Effector memory CD4-positive, alpha-beta T cell (primary cell): ENCODE data around the gene GRAMD1A.

Source experiments
- DNase-seq, 3 donors: peaks; one replicate each; pipeline ENCODE4 v3.0.0-alpha.2; 2020
- H3K27ac ChIP-seq: 2 replicates; pipeline ENCODE4 v1.7.0; 2013; ENCODE audit warnings: mild to moderate bottlenecking, low read length, moderate library complexity; ENCODE audit not compliant: insufficient read depth, poor library complexity, severe bottlenecking
- H3K27me3 ChIP-seq: replicated peaks from 2 replicates; pipeline ENCODE4 v1.7.0; 2013; ENCODE audit warnings: mild to moderate bottlenecking, low read length; ENCODE audit not compliant: insufficient read depth, control insufficient read depth, poor library complexity, severe bottlenecking
- H3K36me3 ChIP-seq: 2 replicates; pipeline ENCODE4 v1.7.0; 2013; ENCODE audit warnings: mild to moderate bottlenecking, low read length, moderate library complexity; ENCODE audit not compliant: control insufficient read depth, insufficient read depth
- H3K4me1 ChIP-seq: 2 replicates; pipeline ENCODE4 v1.7.0; 2013; ENCODE audit warnings: low read length, mild to moderate bottlenecking; ENCODE audit not compliant: control insufficient read depth, insufficient read depth, poor library complexity, severe bottlenecking
- H3K4me3 ChIP-seq: 2 replicates; pipeline ENCODE4 v1.7.0; 2013; ENCODE audit warnings: low read length, low read depth, mild to moderate bottlenecking; ENCODE audit not compliant: insufficient read depth, poor library complexity, severe bottlenecking
- H3K9me3 ChIP-seq: 2 replicates; pipeline ENCODE4 v1.7.0; 2013; ENCODE audit warnings: mild to moderate bottlenecking, low read length, moderate library complexity; ENCODE audit not compliant: control insufficient read depth

GRAMD1A gene

DNA sequence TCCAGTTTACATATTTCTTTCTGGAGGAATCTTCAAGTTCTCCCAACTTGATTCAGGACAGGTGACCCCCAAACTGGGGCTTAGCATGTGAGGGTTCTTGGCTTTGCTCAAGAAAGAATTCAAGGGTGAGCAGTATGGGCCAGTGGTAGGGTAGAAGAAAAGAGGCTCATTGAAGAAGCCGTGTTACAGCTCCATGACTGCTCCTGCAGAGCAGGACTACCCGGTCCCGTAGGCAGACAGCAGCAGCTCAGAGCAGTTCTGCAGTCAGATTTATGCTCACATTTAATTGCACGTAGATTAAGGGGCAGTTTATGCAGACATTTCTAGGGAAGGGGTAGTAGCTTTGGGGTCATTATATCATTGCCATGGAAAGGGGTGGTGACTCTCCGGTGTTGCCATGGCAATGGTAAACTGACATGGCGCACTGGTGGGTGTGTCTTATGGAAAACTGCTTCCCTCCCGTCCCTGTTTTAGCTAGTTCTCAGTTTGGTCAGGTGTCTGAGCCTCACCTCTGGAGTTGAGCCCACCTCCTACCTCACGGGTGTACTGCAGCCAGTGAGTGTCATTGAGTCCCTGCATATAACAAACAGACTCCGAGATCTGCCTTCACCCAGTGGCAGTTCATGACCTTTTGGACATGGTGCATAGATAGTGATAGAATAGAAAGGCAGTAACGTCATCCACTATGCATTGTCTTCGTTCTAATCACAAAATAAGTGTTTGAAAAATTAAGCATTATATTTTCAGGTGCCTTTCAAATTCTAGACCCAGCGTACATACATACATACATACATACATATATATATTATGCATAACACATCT, 20.1 kb upstream of the GRAMD1A start:
- peaks cover under 1% of the 10 kb centered on the region for H3K4me1 ChIP-seq
- no peak for DNase-seq

DNA sequence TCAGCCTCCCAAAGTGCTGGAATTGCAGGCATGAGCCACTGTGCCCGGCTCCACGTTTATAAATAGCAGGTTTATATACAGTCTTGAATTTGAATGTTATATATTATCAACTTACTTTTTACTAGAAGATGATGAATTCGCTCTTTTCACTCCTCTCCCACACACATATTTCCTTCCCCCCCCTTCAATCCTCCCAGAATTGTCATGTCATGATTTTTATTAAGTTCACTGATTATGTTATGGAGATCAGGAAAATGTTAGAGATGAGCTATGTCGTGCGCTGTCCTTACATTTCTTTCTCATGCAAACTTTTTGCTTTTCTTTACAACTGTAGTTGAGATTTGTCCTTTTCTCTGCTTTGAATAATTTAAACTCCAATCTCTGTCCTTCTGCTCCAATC, 17.8 kb upstream of the GRAMD1A start:
- Histone ChIP-seq H3K27ac (no peak overlapping the region), H3K4me1 (peaks cover 9% of the 10 kb centered on the region), H3K27me3 (no peaks in the 10 kb centered on the region), H3K4me3 (no peak overlapping the region), H3K9me3 (no peaks in the 10 kb centered on the region), H3K36me3 (no peaks in the 10 kb centered on the region)
- DNase-seq: no peak

More for the DNA sequence above, 20.1 kb upstream of the GRAMD1A start:
- H3K36me3 ChIP-seq: no peaks in the 10 kb centered on the region
- H3K9me3 ChIP-seq: no peaks in the 10 kb centered on the region
- no peaks in the 10 kb centered on the region for H3K27me3 ChIP-seq
- no peak overlapping the region for H3K4me3 ChIP-seq
- no peak overlapping the region for H3K27ac ChIP-seq

DNA sequence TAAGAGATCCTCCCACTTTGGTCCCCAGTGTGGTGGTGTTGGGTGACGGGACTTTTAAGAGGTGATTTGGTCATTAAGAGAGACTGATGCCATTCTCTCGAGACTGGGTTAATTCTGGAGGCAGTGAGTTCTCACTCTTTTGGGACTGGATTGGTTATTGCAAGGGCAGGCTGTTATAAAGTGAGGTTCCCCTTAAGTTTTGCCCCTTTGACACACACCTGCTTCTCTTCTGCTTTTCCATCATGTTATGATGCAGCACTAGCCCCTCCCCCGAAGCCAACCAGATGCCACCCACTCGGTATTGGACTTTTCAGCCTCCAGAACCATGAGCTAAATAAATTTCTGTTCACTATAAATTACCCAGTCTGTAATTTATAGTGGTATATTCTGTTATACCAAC, 16.3 kb upstream of the GRAMD1A start:
- Histone ChIP-seq H3K27ac (no peak overlapping the region), H3K4me3 (no peak overlapping the region), H3K9me3 (no peaks in the 10 kb centered on the region), H3K36me3 (no peaks in the 10 kb centered on the region), H3K27me3 (no peaks in the 10 kb centered on the region), H3K4me1 (peaks cover 9% of the 10 kb centered on the region)
- DNase-seq: no peak

DNA sequence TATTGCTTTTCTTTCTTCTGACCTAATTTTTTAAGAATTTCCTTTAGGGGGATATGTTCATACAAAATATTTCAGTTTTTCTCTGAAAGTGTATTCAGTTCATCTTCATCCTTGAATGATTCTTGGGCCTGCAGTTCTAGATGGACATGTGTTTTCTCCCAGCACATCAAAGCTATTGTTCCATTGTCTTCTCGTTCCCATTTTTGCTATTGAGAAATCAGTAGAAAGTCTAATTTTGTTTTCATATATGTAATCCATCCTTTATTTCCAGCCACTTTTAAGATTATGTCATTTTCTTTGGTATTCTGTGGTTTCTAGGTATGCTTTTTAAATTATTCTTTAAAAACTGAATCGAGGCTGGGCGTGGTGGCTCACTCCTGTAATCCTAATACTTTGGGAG, 15.8 kb upstream of the GRAMD1A start:
- Histone ChIP-seq H3K27me3 (no peaks in the 10 kb centered on the region), H3K4me3 (no peak overlapping the region), H3K9me3 (no peaks in the 10 kb centered on the region), H3K36me3 (no peaks in the 10 kb centered on the region), H3K4me1 (peaks cover 9% of the 10 kb centered on the region), H3K27ac (no peak overlapping the region)
- no peak for DNase-seq

DNA sequence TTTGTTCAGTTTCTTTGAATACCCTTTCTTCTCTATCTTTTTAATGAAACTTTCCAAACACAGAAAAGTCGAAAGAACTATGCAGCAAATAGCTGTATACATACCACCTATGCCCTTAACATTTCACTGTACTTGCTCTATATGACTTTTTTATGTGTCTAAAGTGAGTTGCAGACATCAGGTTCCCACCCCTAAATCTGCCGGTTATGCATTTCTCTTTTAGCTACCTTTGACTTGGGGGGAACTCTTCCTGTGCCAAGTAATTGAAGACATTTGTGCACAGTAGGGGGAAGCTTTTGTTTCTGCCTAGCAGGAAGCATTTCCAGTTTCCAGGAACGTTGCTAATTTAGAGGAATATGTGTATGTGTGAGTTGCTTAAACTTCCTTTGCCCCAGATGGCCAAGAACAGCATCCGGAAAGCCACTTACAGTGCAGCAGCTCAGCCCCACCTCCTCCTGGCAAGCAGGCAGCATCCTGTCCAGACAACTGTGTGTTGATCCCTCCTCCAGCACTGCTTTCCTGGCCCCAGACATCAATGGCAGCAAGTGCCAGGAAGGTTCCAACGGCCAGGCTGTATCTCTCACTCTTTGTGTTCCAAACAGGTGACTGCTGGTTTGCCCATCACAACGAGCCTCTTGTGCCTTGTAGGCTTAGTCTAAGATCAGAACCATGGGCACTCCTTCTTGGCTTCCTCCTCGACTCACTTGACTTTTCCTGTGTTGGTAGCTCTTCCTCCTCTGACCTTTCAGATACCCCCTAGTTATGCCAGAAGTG, 14.7 kb upstream of the GRAMD1A start:
- Histone ChIP-seq H3K9me3 (no peaks in the 10 kb centered on the region), H3K36me3 (no peaks in the 10 kb centered on the region), H3K4me3 (no peak overlapping the region), H3K27me3 (no peaks in the 10 kb centered on the region), H3K27ac (no peak overlapping the region), H3K4me1 (peaks cover 9% of the 10 kb centered on the region)
- DNase-seq: no peak

DNA sequence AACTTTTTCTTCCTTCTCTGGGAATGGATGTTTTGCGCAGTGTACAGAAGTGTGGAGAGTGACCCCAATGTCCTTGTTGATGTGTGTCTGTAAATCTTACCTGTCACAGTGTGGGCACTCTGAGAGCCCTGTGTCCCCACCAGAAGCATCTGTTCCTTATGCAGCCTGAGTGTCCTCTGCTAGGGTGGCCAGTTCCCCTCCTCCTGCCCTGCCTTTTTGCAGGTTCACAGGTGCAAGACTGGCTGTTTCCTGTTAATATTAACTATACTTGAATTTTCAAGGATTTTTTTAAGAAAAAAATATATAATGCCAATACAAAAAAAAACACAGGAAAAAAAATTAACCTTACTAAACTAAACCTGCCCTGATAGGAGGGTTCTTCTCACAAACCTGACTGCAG, 12.0 kb upstream of the GRAMD1A start:
- Histone ChIP-seq H3K4me3 (no peak overlapping the region), H3K4me1 (peaks cover 9% of the 10 kb centered on the region), H3K27ac (no peak overlapping the region), H3K36me3 (no peaks in the 10 kb centered on the region), H3K9me3 (no peaks in the 10 kb centered on the region), H3K27me3 (no peaks in the 10 kb centered on the region)
- no peak for DNase-seq

DNA sequence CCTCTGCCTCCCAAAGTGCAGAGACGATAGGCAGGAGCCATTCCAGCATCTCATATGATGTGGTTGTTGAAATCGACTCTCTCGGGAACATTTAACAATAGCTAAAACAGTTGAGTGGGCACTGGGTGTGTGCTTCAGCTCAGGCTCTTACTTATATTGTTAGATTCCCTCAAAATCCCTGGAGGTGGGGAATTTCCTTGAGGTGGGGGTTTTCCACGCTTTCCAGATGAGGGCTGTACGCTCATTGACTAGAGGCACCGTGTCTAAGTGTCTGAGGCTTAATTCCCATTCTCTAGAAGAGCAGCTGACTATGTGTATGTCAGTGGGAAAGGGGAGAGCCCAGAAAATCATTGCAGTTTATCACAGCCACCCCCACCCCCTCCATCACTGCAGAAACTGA, 10.8 kb upstream of the GRAMD1A start:
- Histone ChIP-seq H3K27me3 (no peaks in the 10 kb centered on the region), H3K27ac (no peak overlapping the region), H3K9me3 (no peaks in the 10 kb centered on the region), H3K4me3 (no peak overlapping the region), H3K4me1 (peaks cover 9% of the 10 kb centered on the region), H3K36me3 (no peaks in the 10 kb centered on the region)
- DNase-seq: no peak

DNA sequence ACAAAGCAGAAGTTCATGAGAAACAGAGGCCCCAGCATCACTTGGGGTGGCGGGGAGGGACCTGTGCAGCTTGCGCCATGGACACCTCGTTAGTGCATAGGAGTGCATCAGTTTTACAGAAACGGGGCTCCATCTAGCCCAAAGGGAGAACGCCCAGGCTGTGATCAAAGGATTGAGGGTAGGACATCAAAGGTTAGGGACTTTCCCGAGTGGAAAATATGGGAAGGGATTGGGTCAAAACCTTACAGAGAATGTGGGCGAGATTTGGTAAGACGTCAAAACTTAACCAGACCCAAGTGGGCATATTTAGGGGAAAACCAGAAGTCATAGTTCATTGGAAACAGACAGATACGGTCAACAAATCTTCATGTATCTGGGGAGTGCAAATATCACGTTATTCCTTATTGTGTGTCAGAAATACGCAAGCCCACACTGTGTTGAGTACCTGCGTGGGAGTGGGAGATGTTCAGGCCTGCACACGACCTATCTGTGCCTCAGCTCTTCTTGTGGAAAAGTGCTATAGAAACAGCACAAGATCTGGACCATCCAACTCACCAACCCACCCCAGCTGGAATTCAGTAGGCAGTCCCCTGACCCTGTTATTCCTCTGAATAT, 9.4 kb upstream of the GRAMD1A start:
- Histone ChIP-seq H3K4me1 (peaks cover 2% of the 10 kb centered on the region), H3K4me3 (no peak overlapping the region), H3K36me3 (no peaks in the 10 kb centered on the region), H3K27ac (no peak overlapping the region), H3K9me3 (no peaks in the 10 kb centered on the region), H3K27me3 (no peaks in the 10 kb centered on the region)
- no peak for DNase-seq

DNA sequence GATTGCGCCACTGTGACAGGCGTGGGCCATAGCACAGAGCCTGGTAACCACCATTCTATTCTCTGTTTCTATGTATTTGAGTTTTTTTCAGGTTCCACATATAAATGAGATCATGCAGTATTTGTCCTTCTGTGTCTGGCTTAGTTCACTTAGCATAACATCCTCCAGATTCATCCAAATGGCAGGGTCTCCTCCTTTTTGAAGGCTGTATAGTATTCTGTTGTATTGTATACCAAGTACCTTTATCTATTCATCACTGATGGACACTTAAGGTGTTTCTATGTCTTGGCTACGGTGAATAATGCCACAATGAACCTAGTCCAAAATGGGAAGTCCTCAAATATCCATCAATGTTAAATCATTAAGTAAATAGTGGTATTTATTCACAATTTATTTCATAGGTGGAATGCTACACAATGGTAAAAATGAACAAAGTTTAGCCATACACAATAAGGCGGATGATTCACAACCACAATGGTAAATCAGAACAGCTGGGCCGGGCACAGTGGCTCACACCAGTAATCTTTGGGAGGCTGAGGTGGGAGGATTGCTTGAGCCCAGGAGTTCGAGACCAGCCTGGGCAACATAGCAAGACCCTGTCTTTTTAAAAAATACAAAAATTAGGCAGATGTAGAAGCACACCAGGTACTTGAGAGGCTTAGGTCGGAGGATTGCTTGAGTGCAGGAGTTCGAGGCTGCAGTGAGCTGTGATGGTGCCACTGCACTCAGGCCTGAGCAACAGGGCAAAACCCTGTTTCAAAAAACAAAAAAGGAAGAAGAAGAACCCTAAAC, 8.4 kb upstream of the GRAMD1A start:
- Histone ChIP-seq H3K27me3 (no peaks in the 10 kb centered on the region), H3K9me3 (no peaks in the 10 kb centered on the region), H3K4me1 (peaks cover 10% of the 10 kb centered on the region), H3K36me3 (no peaks in the 10 kb centered on the region), H3K4me3 (no peak overlapping the region), H3K27ac (no peak overlapping the region)
- DNase-seq: no peak
